Erythroblast (primary cell): ENCODE data around the gene CGNL1.

Experiments
- GATA1 ChIP-seq: IDR thresholded peaks from 2 replicates; pipeline ENCODE4 v1.6.1; 2011; ENCODE audit warnings: low read depth, mild to moderate bottlenecking, control low read depth, low read length, moderate library complexity
- POLR2A ChIP-seq: IDR thresholded peaks from 2 replicates; pipeline ENCODE4 v1.6.1; 2011; ENCODE audit warnings: mild to moderate bottlenecking, low read length

DNA sequence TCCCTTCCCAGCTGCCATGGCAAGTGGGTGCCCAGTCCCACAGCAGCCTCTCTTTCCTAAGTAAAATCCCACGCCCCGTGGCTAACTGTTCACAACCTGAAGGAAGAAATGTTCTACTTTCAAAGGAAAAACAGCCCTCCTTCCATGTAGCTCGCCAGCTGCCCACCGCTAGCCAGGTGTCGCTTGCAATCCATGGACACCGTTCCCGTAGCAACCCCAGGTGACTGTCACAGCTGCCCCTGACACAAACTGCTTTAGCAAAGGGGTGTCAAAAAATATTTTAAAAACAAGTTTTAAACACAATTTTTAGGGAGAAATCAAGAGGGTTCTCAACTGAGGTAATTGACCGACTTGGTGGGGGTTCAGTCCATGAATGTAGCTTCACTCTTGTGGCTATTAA lies 21.0 kb upstream of the CGNL1 start:
- no peak for TF ChIP-seq GATA1
- no peak for TF ChIP-seq POLR2A
